Measurements from ENCODE around the gene ELOVL3. TPM values are rescaled to one million over a fixed set of nuclear protein-coding genes. Genes with fewer than 3 reads are reported as not detected.

The ELOVL3 gene
- total and polyA plus RNA-seq, 7 experiments from 2014 or later = not detected

DNA sequence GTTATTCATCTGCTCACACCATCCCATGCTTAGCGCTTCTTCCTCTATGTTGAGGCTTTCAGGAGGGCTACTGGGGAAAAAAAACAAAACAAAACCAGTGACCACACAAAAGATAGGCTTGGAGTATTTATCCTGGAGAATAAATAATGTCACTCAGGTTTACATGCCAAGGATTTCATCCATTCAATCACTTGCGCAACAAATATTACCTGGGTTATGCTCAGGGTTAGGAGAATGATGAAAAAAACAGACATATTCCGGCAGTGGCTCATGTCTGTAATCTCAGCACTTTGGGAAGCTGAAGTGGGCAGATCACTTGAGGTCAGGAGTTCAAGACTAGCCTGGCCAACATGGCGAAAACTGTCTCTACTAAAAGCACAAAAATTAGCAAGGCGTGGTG is 3.3 kb upstream of the ELOVL3 start:
- H3K4me3 ChIP-seq (ENCODE audit: low read length) = no peak overlapping the region
- H3K9me3 ChIP-seq (ENCODE audit: control insufficient read depth in 2 of 3, low read length in 3 of 3) = no peaks in the 10 kb centered on the region
- Mint-ChIP-seq H3K9me3 (no peaks in the 10 kb centered on the region), H3K27me3 (peaks cover 15 to 50% (median 18%) of the 10 kb centered on the region in 5 donors), H3K4me1 (peaks cover 13 to 18% (median 14%) of the 10 kb centered on the region in 7 donors), H3K36me3 (no peaks in the 10 kb centered on the region), H3K4me3 (no peak overlapping the region), H3K27ac (no peak overlapping the region)
- peaks cover 13 to 15% of the 10 kb centered on the region in 2 donors for H3K4me1 ChIP-seq (ENCODE audit: control insufficient read depth in 2 of 2, insufficient read depth in 2 of 2, low read length in 2 of 2)
- H3K36me3 ChIP-seq (ENCODE audit: control insufficient read depth in 2 of 3, insufficient read depth in 3 of 3, low read length in 3 of 3) = no peaks in the 10 kb centered on the region
- intact Hi-C loops (cut with micrococcal nuclease) = no loop called here
- ChIA-PET POLR2A (no interaction called here), CTCF (no interaction called here)
- no peak for ATAC-seq
- DNase-seq = no peak
- H3K27ac ChIP-seq (ENCODE audit: low read depth, low read length) = no peak overlapping the region
- H3K27me3 ChIP-seq (ENCODE audit: control insufficient read depth in 2 of 2, insufficient read depth in 2 of 2, low read length in 2 of 2) = peaks cover 0 to under 1% of the 10 kb centered on the region in 2 donors

DNA sequence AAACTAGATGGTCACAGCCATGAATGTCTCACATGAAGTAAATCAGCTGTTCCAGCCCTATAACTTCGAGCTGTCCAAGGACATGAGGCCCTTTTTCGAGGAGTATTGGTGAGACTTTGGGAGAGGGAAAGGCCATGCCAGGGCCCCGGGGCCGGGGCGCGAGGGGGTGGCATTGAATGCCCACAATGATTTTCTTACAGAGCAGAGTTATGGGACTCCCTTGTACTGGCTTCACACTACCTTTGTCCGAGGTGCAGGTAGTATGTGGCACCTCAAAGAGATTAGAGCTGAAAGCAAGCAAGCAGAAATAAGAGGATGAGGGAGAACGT is 407 bp downstream of the ELOVL3 start:
- no peak for ATAC-seq
- H3K4me3 ChIP-seq (ENCODE audit: low read length) = peak overlapping the region; percentile 26
- H3K27me3 ChIP-seq (ENCODE audit: control insufficient read depth in 2 of 2, insufficient read depth in 2 of 2, low read length in 2 of 2) = peaks cover 3 to 5% of the 10 kb centered on the region in 2 donors
- H3K36me3 ChIP-seq (ENCODE audit: control insufficient read depth in 2 of 3, insufficient read depth in 3 of 3, low read length in 3 of 3) = no peaks in the 10 kb centered on the region
- peaks cover 20 to 22% of the 10 kb centered on the region in 2 donors for H3K4me1 ChIP-seq (ENCODE audit: control insufficient read depth in 2 of 2, insufficient read depth in 2 of 2, low read length in 2 of 2)
- DNase-seq = no peak
- no peak overlapping the region for H3K27ac ChIP-seq (ENCODE audit: low read depth, low read length)
- Mint-ChIP-seq H3K27me3 (peaks cover 35 to 71% (median 39%) of the 10 kb centered on the region in 5 donors), H3K4me3 (peak overlapping the region; percentile 72 to 95 (median 80)), H3K36me3 (no peaks in the 10 kb centered on the region), H3K27ac (peak overlapping the region in 1 of 9 donors; percentile 78), H3K9me3 (no peaks in the 10 kb centered on the region), H3K4me1 (peaks cover 14 to 26% (median 21%) of the 10 kb centered on the region in 7 donors)
- CTCF ChIA-PET = interaction anchor here (1.0 to 4.9 kb wide), 6 partner anchors 15 to 177 kb away, joined by 3 to 25 read pairs (median 3); partner anchors contain the start of gene PITX3
- intact Hi-C loops (cut with micrococcal nuclease) = loop anchor here (1.0 to 5.0 kb wide), 4 partner anchors 39 to 370 kb away; partner anchors contain the start of genes ARMH3 (in 1 of the 2) and PPRC1 (in 1 of the 2)
- POLR2A ChIA-PET = interaction anchor here (1.1 kb wide), 1 partner anchor 19 kb away, joined by 4 read pairs; the partner anchor contains the start of gene GBF1
- no peaks in the 10 kb centered on the region for H3K9me3 ChIP-seq (ENCODE audit: control insufficient read depth in 2 of 3, low read length in 3 of 3)

DNA sequence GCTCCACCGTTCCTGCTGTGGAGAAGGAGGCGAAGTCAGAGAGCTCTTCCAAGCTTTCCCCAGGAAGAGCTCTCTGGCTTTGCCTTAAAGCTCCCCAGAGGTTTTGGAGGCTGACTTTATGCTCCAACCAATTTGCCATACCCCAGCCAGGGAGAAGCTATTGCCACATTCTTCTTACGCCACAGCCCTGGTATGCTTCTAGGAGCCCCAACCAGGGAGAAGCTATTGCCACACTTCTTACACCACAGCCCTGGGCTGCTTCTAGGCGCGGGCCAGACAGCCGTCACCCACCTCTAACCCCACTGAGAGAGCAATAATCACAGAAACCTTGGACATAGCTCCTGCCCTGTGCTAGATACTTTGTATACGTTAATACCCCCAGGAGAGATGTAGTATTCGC is 951 bp downstream of the ELOVL3 start:
- H3K27me3 Mint-ChIP-seq = peaks cover 35 to 74% (median 41%) of the 10 kb centered on the region in 5 donors
- no peak overlapping the region for H3K4me3 ChIP-seq (ENCODE audit: low read length)
- intact Hi-C loops (cut with micrococcal nuclease) = loop anchor here (5.0 kb wide), 2 partner anchors 40 to 170 kb away; partner anchors contain the start of gene ARMH3 (in 1 of the 2)
- POLR2A ChIA-PET = interaction anchor here (1.1 kb wide), 1 partner anchor 18 kb away, joined by 4 read pairs; the partner anchor contains the start of gene GBF1
- CTCF ChIA-PET = interaction anchor here (0.9 to 4.9 kb wide), 7 partner anchors 14 to 176 kb away, joined by 3 to 25 read pairs (median 3); partner anchors contain the start of gene PITX3
- DNase-seq (no peak), ATAC-seq (no peak)
- H3K9me3 ChIP-seq (ENCODE audit: control insufficient read depth in 2 of 3, low read length in 3 of 3) = no peaks in the 10 kb centered on the region
- H3K4me1 ChIP-seq (ENCODE audit: control insufficient read depth in 2 of 2, insufficient read depth in 2 of 2, low read length in 2 of 2) = peaks cover 20 to 22% of the 10 kb centered on the region in 2 donors
- H3K27ac Mint-ChIP-seq = no peak overlapping the region
- peaks cover 3 to 5% of the 10 kb centered on the region in 2 donors for H3K27me3 ChIP-seq (ENCODE audit: control insufficient read depth in 2 of 2, insufficient read depth in 2 of 2, low read length in 2 of 2)
- H3K4me1 Mint-ChIP-seq = peaks cover 14 to 28% (median 21%) of the 10 kb centered on the region in 7 donors
- no peaks in the 10 kb centered on the region for H3K9me3 Mint-ChIP-seq
- no peak overlapping the region for H3K27ac ChIP-seq (ENCODE audit: low read depth, low read length)
- H3K36me3 ChIP-seq (ENCODE audit: control insufficient read depth in 2 of 3, insufficient read depth in 3 of 3, low read length in 3 of 3) = no peaks in the 10 kb centered on the region
- H3K4me3 Mint-ChIP-seq = peak overlapping the region in 7 of 10 donors; percentile 23 to 95 (median 39)
- no peaks in the 10 kb centered on the region for H3K36me3 Mint-ChIP-seq

DNA sequence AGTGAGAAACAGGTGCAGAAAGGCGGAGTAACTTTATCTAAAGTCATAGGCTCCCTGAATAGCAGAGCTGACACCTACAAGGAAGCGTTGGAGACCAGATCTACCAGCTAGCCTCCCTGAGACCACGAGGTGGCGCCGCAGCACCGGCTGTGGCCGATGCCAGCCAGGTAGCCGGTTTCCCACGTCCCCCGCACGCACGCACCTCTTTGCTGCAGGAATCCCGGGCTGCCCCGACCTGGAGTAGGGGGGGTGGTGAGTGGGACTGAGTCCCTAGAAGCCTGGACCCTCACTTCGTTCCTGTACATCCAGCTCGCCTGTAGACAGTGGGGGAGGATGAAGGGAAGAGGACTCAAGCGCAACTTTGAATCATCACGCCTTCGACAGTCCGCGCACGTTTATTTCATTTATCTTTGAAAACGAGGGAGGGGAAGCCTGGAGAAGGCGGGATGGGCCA is 3.7 kb downstream of the ELOVL3 start:
- Mint-ChIP-seq H3K27me3 (peaks cover 46 to 71% (median 54%) of the 10 kb centered on the region in 5 donors), H3K27ac (peak overlapping the region in 1 of 9 donors; percentile 77), H3K4me1 (peaks cover 15 to 28% (median 21%) of the 10 kb centered on the region in 7 donors), H3K4me3 (peak overlapping the region; percentile 77 to 87 (median 84)), H3K9me3 (no peaks in the 10 kb centered on the region), H3K36me3 (no peaks in the 10 kb centered on the region)
- no peaks in the 10 kb centered on the region for H3K36me3 ChIP-seq (ENCODE audit: control insufficient read depth in 2 of 3, insufficient read depth in 3 of 3, low read length in 3 of 3)
- H3K27me3 ChIP-seq (ENCODE audit: control insufficient read depth in 2 of 2, insufficient read depth in 2 of 2, low read length in 2 of 2) = peaks cover 3 to 5% of the 10 kb centered on the region in 2 donors
- peak overlapping the region; percentile 58 for H3K4me3 ChIP-seq (ENCODE audit: low read length)
- ChIA-PET POLR2A (interaction anchor here (0.6 to 1.7 kb wide), 6 partner anchors 15 to 354 kb away, joined by 3 to 5 read pairs (median 4); partner anchors contain the start of genes GBF1 and NFKB2), CTCF (interaction anchor here (0.6 to 4.3 kb wide), 28 partner anchors 9 to 353 kb away, joined by 3 to 136 read pairs (median 4); partner anchors contain the start of genes GBF1 and NFKB2)
- H3K9me3 ChIP-seq (ENCODE audit: control insufficient read depth in 2 of 3, low read length in 3 of 3) = no peaks in the 10 kb centered on the region
- no peak overlapping the region for H3K27ac ChIP-seq (ENCODE audit: low read depth, low read length)
- DNase-seq (peak; percentile 73 to 88 (median 84)), ATAC-seq (peak; percentile 73)
- intact Hi-C loops (cut with micrococcal nuclease) = loop anchor here (1.0 to 5.0 kb wide), 12 partner anchors 43 to 366 kb away; partner anchors contain the start of genes ACTR1A (in 1 of the 2) and ARMH3 (in 1 of the 2)
- H3K4me1 ChIP-seq (ENCODE audit: control insufficient read depth in 2 of 2, insufficient read depth in 2 of 2, low read length in 2 of 2) = peaks cover 20 to 22% of the 10 kb centered on the region in 2 donors

DNA sequence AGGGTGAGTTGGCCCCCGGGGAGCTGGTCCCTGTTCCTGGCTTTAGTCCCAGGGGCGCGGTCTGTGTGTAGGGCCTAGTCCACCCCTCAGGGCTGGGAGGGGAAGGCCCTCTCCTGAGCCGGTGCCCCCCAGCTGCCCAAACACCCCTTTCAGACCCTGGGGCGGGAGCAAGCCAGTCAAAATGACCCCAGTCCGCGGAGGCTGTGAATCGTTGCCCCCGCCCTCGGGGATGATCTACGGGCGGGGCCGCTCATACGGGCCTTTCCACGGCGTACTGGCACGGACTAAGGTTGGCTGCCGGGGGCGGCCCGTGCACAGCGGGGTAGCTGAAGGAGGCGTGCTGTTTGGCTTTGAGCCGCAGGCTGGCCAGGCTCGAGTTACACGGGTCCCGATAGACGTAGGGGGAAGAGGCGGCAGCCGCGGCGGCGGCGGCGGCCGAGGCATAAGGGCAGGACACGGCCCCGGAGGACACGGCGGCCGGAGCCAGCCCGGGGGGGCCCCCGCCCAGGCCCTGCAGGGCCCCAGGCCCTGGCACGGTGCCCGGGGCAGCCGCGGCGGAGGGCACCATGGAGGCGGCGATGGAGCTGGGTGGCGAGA is 4.3 kb downstream of the ELOVL3 start:
- Histone ChIP-seq H3K9me3 (ENCODE audit: control insufficient read depth in 2 of 3, low read length in 3 of 3) (no peaks in the 10 kb centered on the region), H3K4me3 (ENCODE audit: low read length) (peak overlapping the region; percentile 58), H3K27ac (ENCODE audit: low read depth, low read length) (no peak overlapping the region), H3K36me3 (ENCODE audit: control insufficient read depth in 2 of 3, insufficient read depth in 3 of 3, low read length in 3 of 3) (no peaks in the 10 kb centered on the region), H3K4me1 (ENCODE audit: control insufficient read depth in 2 of 2, insufficient read depth in 2 of 2, low read length in 2 of 2) (peaks cover 20 to 22% of the 10 kb centered on the region in 2 donors), H3K27me3 (ENCODE audit: control insufficient read depth in 2 of 2, insufficient read depth in 2 of 2, low read length in 2 of 2) (peaks cover 3 to 5% of the 10 kb centered on the region in 2 donors)
- H3K4me3 Mint-ChIP-seq = peak overlapping the region; percentile 77 to 87 (median 84)
- peaks cover 47 to 74% (median 56%) of the 10 kb centered on the region in 5 donors for H3K27me3 Mint-ChIP-seq
- ChIA-PET POLR2A (interaction anchor here (0.6 to 1.7 kb wide), 6 partner anchors 14 to 354 kb away, joined by 3 to 5 read pairs (median 4); partner anchors contain the start of genes GBF1 and NFKB2), CTCF (interaction anchor here (0.7 to 4.3 kb wide), 30 partner anchors 9 to 353 kb away, joined by 3 to 136 read pairs (median 4); partner anchors contain the start of genes GBF1 and NFKB2)
- H3K4me1 Mint-ChIP-seq = peaks cover 15 to 28% (median 21%) of the 10 kb centered on the region in 7 donors
- ATAC-seq (no peak), DNase-seq (peak in 5 of 9 donors; percentile 10 to 48 (median 28))
- H3K9me3 Mint-ChIP-seq = no peaks in the 10 kb centered on the region
- peak overlapping the region in 3 of 9 donors; percentile 26 to 77 (median 32) for H3K27ac Mint-ChIP-seq
- intact Hi-C loops (cut with micrococcal nuclease) = loop anchor here in 1 of 2 donors (1.0 kb wide), 2 partner anchors 164 to 249 kb away; no protein-coding TSS in a partner anchor
- H3K36me3 Mint-ChIP-seq = no peaks in the 10 kb centered on the region

DNA sequence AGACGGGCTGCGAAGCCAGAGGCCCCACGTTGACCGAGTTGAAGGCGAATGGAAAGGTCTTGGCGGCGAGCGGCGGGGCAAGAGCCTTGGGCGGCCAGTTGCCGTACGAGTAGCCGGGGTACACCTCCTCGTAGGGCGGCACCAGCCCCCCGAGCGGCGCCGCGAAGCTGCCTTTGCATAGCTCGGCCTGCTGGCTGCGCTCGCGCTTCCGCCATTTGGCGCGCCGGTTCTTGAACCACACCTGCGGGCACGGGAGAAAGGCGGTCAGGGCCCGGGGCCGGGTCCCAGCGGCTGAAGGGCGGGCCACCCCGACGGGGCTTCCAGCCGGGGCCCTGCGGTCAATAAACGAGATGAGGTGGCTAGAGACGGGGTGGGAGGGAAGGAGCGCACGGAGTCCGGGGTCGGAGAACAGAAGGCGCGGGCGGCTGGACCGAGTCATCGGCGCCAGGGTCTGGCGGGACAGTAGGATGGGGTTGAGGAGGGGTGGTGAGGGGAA is 4.8 kb downstream of the ELOVL3 start:
- H3K27ac Mint-ChIP-seq = no peak overlapping the region
- H3K27me3 ChIP-seq (ENCODE audit: control insufficient read depth in 2 of 2, insufficient read depth in 2 of 2, low read length in 2 of 2) = peaks cover 3 to 5% of the 10 kb centered on the region in 2 donors
- peak overlapping the region; percentile 58 for H3K4me3 ChIP-seq (ENCODE audit: low read length)
- ATAC-seq = no peak
- intact Hi-C loops (cut with micrococcal nuclease) = loop anchor here (1.0 kb wide), 6 partner anchors 10 to 248 kb away; partner anchors contain the start of genes PITX3 (in 2 of the 2) and GBF1 (in 1 of the 2)
- H3K27me3 Mint-ChIP-seq = peaks cover 52 to 77% (median 61%) of the 10 kb centered on the region in 5 donors
- H3K36me3 ChIP-seq (ENCODE audit: control insufficient read depth in 2 of 3, insufficient read depth in 3 of 3, low read length in 3 of 3) = no peaks in the 10 kb centered on the region
- H3K27ac ChIP-seq (ENCODE audit: low read depth, low read length) = no peak overlapping the region
- H3K36me3 Mint-ChIP-seq = no peaks in the 10 kb centered on the region
- H3K9me3 Mint-ChIP-seq = no peaks in the 10 kb centered on the region
- H3K4me1 Mint-ChIP-seq = peaks cover 12 to 23% (median 17%) of the 10 kb centered on the region in 7 donors
- ChIA-PET CTCF (interaction anchor here (1.0 to 4.3 kb wide), 16 partner anchors 8 to 352 kb away, joined by 3 to 136 read pairs (median 5); partner anchors contain the start of genes GBF1 and NFKB2), POLR2A (interaction anchor here (1.3 to 1.7 kb wide), 3 partner anchors 14 to 353 kb away, joined by 3 to 4 read pairs (median 4); partner anchors contain the start of gene GBF1)
- H3K9me3 ChIP-seq (ENCODE audit: control insufficient read depth in 2 of 3, low read length in 3 of 3) = no peaks in the 10 kb centered on the region
- H3K4me3 Mint-ChIP-seq = peak overlapping the region; percentile 70 to 86 (median 78)
- peak in 8 of 9 donors; percentile 33 to 65 (median 46) for DNase-seq
- H3K4me1 ChIP-seq (ENCODE audit: control insufficient read depth in 2 of 2, insufficient read depth in 2 of 2, low read length in 2 of 2) = peaks cover 16 to 19% of the 10 kb centered on the region in 2 donors
